ENCODE measurements around the gene TFPI2. TPM values are rescaled to one million over a fixed set of nuclear protein-coding genes. Genes with fewer than 3 reads are reported as not detected.

The TFPI2 gene
- total RNA-seq, 1 experiment from 2014 or later = 53.1 TPM

GRCh38 chr7:93855797-93856196, 34.8 kb downstream of the TFPI2 start:
- Histone ChIP-seq H3K9me3 (ENCODE audit: low read length) (no peaks in the 10 kb centered on the region), H3K79me2 (ENCODE audit: low read length) (no peaks in the 10 kb centered on the region), H3K27ac (ENCODE audit: low read length) (no peak overlapping the region), H3K4me1 (ENCODE audit: insufficient read depth, low read length) (0 out of 2 replicates have a peak, but pooled peaks cover 6% of the 10 kb centered on the region), H3K36me3 (ENCODE audit: low read depth, low read length) (no peaks in the 10 kb centered on the region), H3K4me2 (ENCODE audit: low read length) (no peak overlapping the region), H3K27me3 (ENCODE audit: low read length) (no peaks in the 10 kb centered on the region), H4K20me1 (ENCODE audit: low read length) (no peaks in the 10 kb centered on the region), H3K9me2 (replicated peaks; ENCODE audit: low read length) (no peaks in the 10 kb centered on the region), H3K9ac (ENCODE audit: low read length) (no peak overlapping the region), H2AFZ (ENCODE audit: low read length) (no peak overlapping the region), H3F3A (ENCODE audit: low read length, unreplicated experiment) (no peaks in the 10 kb centered on the region), H3K4me3 (ENCODE audit: low read length) (no peak overlapping the region)
- DNase-seq = no peak
- BruUV-seq (replicated peaks) = no TSS peak
- ATAC-seq = no peak
- TF ChIP-seq EZH2 (IDR thresholded peaks at IDR 0.05; ENCODE audit: low read length, unreplicated experiment) (no peak), EZH2phosphoT487 (IDR thresholded peaks at IDR 0.05; ENCODE audit: borderline replicate concordance, low read length) (no peak), CTCF (conservative IDR thresholded peaks at IDR 0.05; ENCODE audit: low read depth, low read length) (no peak)
- POLR2A ChIA-PET (ENCODE audit: unreplicated experiment) = no interaction called here
- CTCF ChIA-PET = no interaction called here
- intact Hi-C loops (cut with micrococcal nuclease) = no loop called here

- no peaks in the 10 kb centered on the region for H4K20me1 ChIP-seq (ENCODE audit: low read length)
- peaks cover 4% of the 10 kb centered on the region for H3K27me3 ChIP-seq (ENCODE audit: low read length)
- no peak overlapping the region for H3K27ac ChIP-seq (ENCODE audit: low read length)
- TF ChIP-seq EZH2 (IDR thresholded peaks at IDR 0.05; ENCODE audit: low read length, unreplicated experiment) (no peak), CTCF (conservative IDR thresholded peaks at IDR 0.05; ENCODE audit: low read depth, low read length) (no peak), EZH2phosphoT487 (IDR thresholded peaks at IDR 0.05; ENCODE audit: borderline replicate concordance, low read length) (no peak)
- H3K4me1 ChIP-seq (ENCODE audit: insufficient read depth, low read length) = 0 out of 2 replicates have a peak, but pooled peaks cover 6% of the 10 kb centered on the region
- BruUV-seq (replicated peaks) = no TSS peak
- no peaks in the 10 kb centered on the region for H3F3A ChIP-seq (ENCODE audit: low read length, unreplicated experiment)
- H2AFZ ChIP-seq (ENCODE audit: low read length) = no peak overlapping the region
- no peaks in the 10 kb centered on the region for H3K36me3 ChIP-seq (ENCODE audit: low read depth, low read length)
- no peaks in the 10 kb centered on the region for H3K9me2 ChIP-seq (replicated peaks; ENCODE audit: low read length)
- CTCF ChIA-PET = no interaction called here
- H3K9me3 ChIP-seq (ENCODE audit: low read length) = no peaks in the 10 kb centered on the region
- H3K9ac ChIP-seq (ENCODE audit: low read length) = no peak overlapping the region
- ATAC-seq (no peak), DNase-seq (no peak)
- H3K4me3 ChIP-seq (ENCODE audit: low read length) = no peak overlapping the region
- H3K79me2 ChIP-seq (ENCODE audit: low read length) = no peaks in the 10 kb centered on the region
- no peak overlapping the region for H3K4me2 ChIP-seq (ENCODE audit: low read length)
- POLR2A ChIA-PET (ENCODE audit: unreplicated experiment) = no interaction called here
- intact Hi-C loops (cut with micrococcal nuclease) = no loop called here
Measured at GRCh38 chr7:93854480-93854879, 36.1 kb downstream of the TFPI2 start.

- ATAC-seq = no peak
- Histone ChIP-seq H3F3A (ENCODE audit: low read length, unreplicated experiment) (no peaks in the 10 kb centered on the region), H3K4me2 (ENCODE audit: low read length) (no peak overlapping the region), H3K9me3 (ENCODE audit: low read length) (no peaks in the 10 kb centered on the region), H4K20me1 (ENCODE audit: low read length) (no peaks in the 10 kb centered on the region), H3K27me3 (ENCODE audit: low read length) (peaks cover 10% of the 10 kb centered on the region), H2AFZ (ENCODE audit: low read length) (no peak overlapping the region), H3K9me2 (replicated peaks; ENCODE audit: low read length) (no peaks in the 10 kb centered on the region), H3K9ac (ENCODE audit: low read length) (no peak overlapping the region), H3K4me1 (ENCODE audit: insufficient read depth, low read length) (0 out of 2 replicates have a peak, but pooled peaks cover 5% of the 10 kb centered on the region), H3K27ac (ENCODE audit: low read length) (no peak overlapping the region), H3K4me3 (ENCODE audit: low read length) (no peak overlapping the region), H3K79me2 (ENCODE audit: low read length) (no peaks in the 10 kb centered on the region), H3K36me3 (ENCODE audit: low read depth, low read length) (no peaks in the 10 kb centered on the region)
- no TSS peak for BruUV-seq (replicated peaks)
- ChIA-PET POLR2A (ENCODE audit: unreplicated experiment) (no interaction called here), CTCF (no interaction called here)
- intact Hi-C loops (cut with micrococcal nuclease) = no loop called here
- TF ChIP-seq CTCF (conservative IDR thresholded peaks at IDR 0.05; ENCODE audit: low read depth, low read length) (no peak), EZH2 (IDR thresholded peaks at IDR 0.05; ENCODE audit: low read length, unreplicated experiment) (no peak), EZH2phosphoT487 (IDR thresholded peaks at IDR 0.05; ENCODE audit: borderline replicate concordance, low read length) (no peak)
- DNase-seq = no peak
Measured at GRCh38 chr7:93851536-93851935, 39.0 kb downstream of the TFPI2 start.

Data from PC-3 (cell line).